ENCODE data around the gene ZNF597.

GRCh38 chr16:3478242-3478925 lies 35.1 kb upstream of the ZNF597 start:
- TF ChIP-seq CTCF (IDR thresholded peaks at IDR 0.05) (no peak), POLR2AphosphoS5 (IDR thresholded peaks at IDR 0.05; ENCODE audit: low read depth, low read length) (no peak)

All from Panc1 (cell line).